ENCODE measurements around the gene KRT77. TPM values are rescaled to one million over a fixed set of nuclear protein-coding genes. Genes with fewer than 3 reads are reported as not detected.
"Not testable (repeated sequence)": the region's sequence is repeated elsewhere in the genome, so short reads cannot be mapped to it uniquely, and the experiment has no call there.

KRT77 gene
- not detected for polyA plus RNA-seq (2012; ENCODE audit: insufficient read depth, insufficient read length)

DNA sequence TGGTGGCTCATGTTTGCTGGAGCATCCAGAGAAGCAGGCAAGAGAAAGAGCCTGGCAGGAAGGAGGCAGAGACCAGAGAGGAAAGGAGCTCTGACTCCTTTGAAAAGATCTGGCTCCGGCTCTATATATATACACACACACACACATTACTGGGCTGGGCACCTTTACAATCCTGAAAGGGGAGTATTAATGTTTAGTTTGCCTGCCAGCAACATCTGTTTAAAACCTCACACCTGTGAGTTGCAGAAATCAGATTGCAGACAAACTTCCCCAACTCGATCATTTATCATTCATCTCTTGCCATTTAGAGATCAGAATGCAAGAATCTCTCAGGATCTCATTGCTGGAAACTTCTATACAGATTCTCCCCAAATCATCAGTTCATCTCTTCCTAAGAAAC, at the start of gene KRT77:
KRT77 (minus strand) TSS at position 101 of the 400 bp plus-strand sequence; CDS start at position 11, 90 bp downstream.
- no peak for DNase-seq (ENCODE audit: low read depth, low spot score)
- no peak within 1 kb of the TSS for H3K4me3 ChIP-seq (ENCODE audit: low read length)

DNA sequence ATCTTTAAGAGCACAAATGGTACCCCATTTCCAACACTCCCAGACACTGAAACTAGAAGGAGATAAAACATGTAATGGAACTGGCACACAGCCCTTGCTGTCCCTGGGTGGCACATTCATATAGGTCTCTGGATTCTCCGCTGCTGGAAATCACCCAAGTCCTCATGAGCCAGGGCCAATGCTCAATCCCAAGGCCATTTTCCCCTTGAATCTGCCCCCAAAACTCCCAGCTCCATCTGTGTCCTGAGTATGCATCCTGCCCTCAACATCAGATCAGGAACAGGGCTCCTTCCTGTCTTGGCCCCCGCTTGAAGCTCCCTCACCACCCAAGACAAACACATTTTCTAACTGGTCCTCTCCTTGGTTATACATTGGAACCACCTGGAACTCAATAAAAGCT, 49.2 kb upstream of the KRT77 start:
- no peak overlapping the region for H3K4me3 ChIP-seq (ENCODE audit: low read length)
- DNase-seq (ENCODE audit: low read depth, low spot score), result no peak

DNA sequence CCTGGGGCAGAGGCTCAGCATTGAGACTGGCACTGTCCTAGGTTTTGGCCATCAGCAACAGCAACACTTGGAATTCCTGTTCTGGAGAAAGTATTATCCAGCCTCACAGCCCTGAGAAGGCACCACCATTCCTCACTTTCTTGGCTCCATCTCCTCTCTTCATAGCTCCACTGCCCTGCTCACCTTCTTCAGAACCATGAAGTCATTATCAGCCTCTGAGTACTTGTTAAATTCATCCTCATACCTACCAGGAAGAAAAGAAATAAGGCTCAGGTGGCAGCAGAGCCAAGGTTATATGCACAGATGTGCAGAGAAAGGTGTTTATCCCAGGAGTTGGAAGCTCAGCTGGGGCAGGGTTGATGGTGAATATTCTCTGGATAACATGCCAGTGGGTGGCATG, 48.5 kb upstream of the KRT77 start:
- DNase-seq (ENCODE audit: low read depth, low spot score), result no peak

DNA sequence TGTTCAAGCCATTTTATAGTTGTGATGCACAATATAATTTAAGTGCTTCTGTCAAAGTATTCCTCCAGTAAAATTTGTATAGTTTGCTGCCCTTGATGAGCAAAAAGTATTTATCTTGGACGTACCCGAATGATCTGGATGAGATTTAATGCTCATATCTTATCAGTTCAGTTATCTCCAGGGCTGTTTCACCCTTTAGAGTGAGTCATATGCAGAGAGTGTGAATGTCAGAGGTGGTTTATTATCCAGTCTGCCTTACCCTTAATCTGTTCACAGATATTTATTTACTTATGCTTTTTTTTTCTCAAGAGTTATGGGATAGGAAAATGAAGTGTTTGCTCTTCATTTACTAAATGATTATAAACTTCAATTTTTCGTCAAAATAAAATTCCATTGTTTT, 47.2 kb upstream of the KRT77 start:
- peak; percentile 9 for DNase-seq (ENCODE audit: low read depth, low spot score)
- H3K4me3 ChIP-seq (ENCODE audit: low read length), result not testable (repeated sequence)

More for the DNA sequence above, 48.5 kb upstream of the KRT77 start:
- no peak overlapping the region for H3K4me3 ChIP-seq (ENCODE audit: low read length)

DNA sequence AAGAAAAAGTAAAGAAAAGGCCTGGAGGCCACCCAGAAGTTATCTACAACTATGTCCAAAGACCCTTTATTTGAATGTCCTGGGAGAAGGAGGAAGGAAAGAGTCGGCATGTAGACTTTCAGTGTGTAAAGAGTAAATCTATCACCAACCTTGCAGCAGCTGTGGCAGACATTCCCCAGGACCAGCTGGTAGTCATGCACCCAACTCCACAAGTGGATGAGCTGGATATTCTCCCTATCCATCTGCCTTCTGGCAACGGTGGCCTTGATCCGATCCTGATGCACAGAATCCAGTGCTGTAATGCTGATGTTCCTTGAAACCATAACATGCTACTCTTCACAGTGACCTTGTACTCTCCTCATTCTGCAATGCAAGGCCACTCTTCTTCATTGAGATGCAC, 46.5 kb upstream of the KRT77 start:
- no peak overlapping the region for H3K4me3 ChIP-seq (ENCODE audit: low read length)
- no peak for DNase-seq (ENCODE audit: low read depth, low spot score)

DNA sequence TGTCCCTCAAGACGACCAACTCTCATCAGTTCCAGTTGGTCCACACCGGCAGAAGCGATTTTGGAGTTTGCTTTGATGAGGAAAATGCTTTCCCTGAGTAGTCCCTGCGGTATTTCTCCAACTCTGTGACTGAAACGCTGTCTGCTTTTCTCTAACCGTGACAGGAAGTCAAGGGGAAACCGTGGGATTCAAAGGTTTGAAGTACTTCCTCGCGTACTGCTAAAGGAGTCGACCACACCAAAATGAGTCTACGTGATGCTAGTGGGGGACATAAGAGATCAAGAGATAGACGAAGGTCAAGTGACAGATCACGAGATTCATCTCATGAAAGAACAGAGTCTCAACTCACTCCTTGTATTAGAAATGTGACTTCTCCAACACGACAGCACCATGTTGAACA, 45.3 kb upstream of the KRT77 start:
- DNase-seq (ENCODE audit: low read depth, low spot score), result peak; percentile 64
- H3K4me3 ChIP-seq (ENCODE audit: low read length), result no peak overlapping the region

DNA sequence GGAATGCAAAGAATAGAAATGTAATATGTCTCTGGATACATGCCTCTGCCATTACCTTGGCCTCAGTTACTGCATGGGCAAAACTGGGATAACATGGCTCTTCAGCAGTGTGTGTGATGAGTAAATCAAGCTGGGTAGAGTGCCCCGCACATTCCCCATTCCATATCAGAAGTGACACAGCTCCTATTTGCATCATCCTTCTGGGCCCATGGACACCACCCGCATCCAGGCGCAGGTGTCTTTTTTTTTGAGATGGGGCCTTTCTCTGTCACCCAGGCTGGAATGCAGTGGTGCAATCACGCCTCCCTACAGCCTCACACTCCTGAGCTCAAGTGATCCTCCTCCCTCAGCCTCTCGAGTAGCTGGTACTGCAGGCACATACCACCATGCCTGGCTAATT, 42.2 kb upstream of the KRT77 start:
- H3K4me3 ChIP-seq (ENCODE audit: low read length), result no peak overlapping the region
- DNase-seq (ENCODE audit: low read depth, low spot score), result no peak

DNA sequence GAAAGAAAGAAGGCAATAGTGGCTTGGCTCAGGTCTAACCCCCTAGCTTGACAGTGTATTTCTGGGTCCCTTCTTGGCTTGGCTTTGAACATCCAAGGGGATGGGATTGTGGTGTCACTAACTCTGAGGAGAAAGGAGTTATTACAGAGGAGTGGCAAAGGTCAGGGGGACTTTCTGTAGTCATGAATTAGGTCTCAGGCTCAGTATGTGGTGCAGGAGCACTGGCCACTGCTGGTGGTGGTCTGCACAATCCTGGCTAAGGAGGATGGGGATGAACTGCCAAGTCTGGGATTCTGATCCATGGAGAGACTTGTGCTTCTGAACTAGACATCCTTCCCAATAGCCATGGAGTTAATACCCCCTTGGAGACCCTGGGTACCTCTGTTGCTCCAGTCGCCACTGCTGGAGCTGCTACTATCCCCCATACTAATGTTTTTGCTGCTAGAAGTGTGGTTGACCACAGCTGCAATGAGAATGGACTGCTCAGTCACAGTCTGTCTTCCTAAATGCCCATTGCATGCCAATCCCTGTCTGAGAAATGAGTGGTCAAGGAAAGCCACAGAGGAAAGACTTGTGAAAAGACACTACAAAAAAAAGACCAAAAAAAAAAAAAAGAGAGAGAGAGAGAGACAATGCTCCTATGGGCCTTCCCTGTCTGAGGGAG, 41.3 kb upstream of the KRT77 start:
- no peak for DNase-seq (ENCODE audit: low read depth, low spot score)
- no peak overlapping the region for H3K4me3 ChIP-seq (ENCODE audit: low read length)

DNA sequence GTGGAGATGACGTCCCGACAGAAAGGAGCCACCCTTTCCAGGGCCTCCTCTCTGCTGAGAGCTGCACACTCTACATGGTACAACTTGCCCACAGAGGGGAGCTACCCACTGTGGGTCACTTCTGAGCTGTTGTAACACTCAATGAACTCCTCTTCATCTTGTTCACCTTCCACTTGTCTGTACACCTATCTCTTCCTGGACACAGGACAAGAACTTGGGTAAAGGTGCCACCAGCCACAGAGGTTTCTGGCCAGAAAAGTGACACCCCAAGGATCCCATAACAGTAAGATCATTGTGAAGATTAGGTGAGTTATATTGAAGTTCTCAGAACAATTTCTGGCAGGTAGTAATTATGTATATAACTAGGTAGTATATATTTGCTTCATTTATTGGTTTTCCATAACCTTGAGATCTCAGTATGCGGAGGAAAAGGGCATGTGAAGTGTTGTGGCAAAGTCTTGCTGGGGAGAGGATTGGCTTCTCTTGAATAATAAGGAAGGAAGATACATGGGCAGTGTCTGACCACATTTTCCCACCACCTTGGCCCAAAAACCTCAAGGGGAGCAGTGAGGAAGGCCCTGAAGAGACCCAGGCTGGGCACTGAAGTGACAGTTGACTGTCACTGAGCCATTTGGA, 39.6 kb upstream of the KRT77 start:
- H3K4me3 ChIP-seq (ENCODE audit: low read length), result no peak overlapping the region
- DNase-seq (ENCODE audit: low read depth, low spot score), result no peak

DNA sequence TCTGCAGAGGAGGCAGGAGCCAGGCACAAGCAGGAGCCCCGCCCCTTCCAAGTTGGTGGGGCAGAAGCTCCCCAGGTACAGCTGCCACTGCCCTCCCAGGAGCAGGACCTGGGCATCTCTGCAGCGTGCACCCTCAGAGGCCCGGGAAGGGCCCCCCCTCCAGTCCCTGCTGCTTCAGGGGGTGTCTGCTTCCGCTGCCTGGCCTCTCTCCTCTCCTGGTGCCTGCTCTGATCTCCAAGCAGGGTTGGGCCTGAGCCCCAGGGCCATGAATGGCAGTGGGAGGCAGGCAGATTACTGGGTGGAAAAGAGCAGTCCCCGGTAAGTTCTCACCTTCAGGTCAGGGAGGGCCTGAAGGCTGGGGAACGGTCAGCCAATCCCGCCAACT, 38.9 kb upstream of the KRT77 start:
- H3K4me3 ChIP-seq (ENCODE audit: low read length), result no peak overlapping the region
- no peak for DNase-seq (ENCODE audit: low read depth, low spot score)

DNA sequence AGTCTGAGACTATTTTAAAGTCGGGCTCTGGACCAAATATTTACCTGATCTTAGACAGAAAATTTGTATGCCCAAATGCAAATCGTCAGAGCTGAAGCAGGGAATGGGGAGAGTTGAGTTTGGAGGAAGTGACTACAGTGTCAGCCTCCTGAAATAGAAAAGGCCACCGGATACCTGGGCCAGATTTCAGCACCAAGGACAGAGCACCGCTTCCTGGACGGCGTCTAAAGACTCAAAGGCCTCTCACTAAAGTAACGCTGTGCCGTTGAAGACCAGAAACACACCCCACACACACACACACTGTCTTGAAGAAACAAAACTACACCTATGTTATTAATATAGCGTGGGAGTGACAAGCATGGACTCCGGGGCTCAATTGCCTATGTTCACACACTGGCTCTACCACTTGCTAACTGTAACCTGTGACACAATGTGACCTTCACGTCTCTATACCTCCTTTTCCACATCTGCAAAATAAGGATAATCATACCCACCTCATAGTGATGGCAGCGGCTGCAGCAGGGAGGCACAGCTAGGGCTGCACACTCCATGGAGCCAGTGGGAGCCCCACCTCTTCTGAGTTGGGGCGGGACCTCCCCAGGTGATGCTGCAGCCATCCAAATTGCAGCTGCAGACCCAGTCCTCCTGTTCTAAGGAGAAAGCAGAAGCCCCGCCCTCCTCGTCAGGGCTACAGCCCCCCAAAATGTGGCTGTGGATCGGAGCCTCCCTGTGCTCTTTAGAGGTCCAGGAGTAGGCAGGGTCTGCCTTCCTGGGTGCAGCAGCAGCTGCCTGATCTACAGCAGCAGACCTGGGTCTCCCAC, 38.3 kb upstream of the KRT77 start:
- no peak overlapping the region for H3K4me3 ChIP-seq (ENCODE audit: low read length)
- peak; percentile 77 for DNase-seq (ENCODE audit: low read depth, low spot score)

DNA sequence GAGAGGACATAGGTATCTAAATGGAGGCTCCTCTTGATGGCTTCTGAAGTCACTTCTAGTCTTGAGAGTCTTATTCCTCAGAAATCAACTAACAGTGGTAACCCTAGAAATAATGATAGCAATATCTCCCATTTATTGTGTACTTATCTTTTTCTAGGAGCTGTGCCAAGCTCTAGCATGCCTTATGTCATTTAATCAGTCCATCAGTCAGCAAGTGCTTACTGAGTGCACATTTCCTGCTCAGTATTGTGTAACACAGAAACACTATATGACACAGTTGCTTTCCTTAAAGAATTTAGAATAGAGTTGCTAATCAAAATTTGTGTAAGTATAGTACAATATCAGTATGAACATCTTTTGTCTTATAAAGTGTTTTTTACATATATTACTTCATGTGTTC, 37.3 kb upstream of the KRT77 start:
- no peak for DNase-seq (ENCODE audit: low read depth, low spot score)
- H3K4me3 ChIP-seq (ENCODE audit: low read length), result no peak overlapping the region

DNA sequence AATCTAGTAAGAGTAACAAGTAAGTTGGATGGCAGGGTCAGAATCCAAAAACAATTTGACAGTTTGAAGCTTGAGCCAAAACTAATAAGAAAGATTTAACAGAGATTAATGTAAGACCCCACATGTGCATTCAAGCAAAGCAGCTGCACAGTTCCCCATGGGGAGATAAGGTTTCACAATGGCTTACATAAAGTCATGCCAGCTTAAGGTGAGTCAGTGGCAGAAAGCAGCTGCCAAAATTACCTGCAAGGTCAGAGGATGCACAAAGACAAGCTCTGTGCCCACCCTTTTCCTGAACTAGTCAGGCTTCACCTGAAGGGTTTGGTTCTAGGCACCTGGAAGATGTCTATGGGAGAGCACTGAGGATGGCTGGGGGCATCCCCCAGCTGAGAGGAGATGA, 36.6 kb upstream of the KRT77 start:
- no peak for DNase-seq (ENCODE audit: low read depth, low spot score)
- H3K4me3 ChIP-seq (ENCODE audit: low read length), result no peak overlapping the region

DNA sequence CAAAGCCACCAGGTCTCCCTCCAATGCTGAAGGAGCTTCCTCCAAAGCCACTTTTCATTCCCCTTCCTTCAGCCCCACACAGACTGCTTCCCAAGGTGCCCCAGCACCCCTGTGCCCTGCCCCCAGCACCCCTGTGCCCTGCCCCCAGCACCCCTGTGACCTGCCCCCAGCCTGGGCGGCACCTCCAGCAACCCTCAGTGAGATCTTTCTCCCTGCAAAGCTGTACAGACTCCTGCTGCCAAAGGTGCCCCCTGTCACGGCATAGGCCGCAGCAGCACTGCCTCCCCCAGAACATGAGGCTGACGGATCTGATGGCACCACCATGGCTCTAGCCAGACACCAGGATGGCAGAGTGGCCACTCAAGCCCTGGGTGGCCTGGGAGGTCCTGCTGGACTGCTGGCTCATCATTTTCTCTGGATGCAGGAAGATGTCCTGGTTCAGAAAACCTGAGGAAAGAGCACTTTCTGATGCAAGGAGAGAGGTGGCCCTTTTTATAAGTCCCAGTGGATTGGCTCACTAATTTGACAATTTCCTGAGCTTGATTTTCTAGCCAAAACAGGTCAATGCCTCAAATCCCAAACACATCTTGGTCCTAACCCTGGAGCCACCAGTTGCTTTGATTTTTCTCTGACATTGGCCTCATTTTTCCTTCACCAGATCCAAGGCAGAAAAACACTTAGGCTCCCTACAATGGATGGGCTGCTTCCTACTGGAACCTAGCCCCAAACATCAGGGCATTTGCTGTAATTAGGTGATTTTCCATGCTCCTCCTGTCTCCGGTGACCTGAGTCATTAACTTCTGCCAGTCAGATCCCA, 32.7 kb upstream of the KRT77 start:
- H3K4me3 ChIP-seq (ENCODE audit: low read length), result no peak overlapping the region
- no peak for DNase-seq (ENCODE audit: low read depth, low spot score)

DNA sequence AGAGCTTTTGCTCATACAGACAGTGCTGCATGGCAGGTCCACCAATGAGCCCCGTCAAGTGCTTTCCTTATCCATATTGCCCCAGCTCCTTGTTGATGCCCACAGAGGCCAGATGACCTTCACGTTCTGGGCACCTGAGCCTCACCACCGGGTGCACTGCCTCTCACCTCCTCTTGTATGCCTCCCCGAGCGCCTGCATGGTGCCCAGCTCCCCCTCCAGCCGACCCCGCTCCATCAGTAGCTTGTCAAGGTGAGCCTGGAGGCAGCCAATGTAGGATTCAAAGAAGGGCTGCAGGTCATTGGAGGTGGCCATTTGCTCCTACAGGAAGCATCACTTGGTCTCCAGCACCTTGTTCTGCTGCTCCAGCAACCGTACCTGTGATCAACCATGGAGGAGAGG, 31.8 kb upstream of the KRT77 start:
- DNase-seq (ENCODE audit: low read depth, low spot score), result no peak
- no peak overlapping the region for H3K4me3 ChIP-seq (ENCODE audit: low read length)

DNA sequence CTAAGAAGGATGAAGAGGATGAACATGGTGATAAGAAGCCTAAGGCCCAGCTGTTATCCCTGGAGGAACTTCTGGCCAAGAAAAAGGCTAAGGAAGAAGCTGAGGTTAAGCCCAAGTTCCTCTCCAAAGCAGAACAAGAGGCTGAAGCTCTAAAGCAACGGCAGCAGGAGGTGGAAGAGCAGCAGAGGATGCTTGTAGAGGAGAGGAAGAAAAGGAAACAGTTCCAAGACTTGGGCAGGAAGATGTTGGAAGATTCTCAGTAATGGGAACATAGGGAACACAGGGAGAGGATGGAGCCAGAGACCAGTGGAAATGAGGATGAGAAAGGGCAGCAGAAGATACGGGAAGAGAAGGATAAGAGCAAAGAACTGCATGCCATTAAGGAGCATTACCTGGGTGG, 27.5 kb upstream of the KRT77 start:
- no peak for DNase-seq (ENCODE audit: low read depth, low spot score)
- no peak overlapping the region for H3K4me3 ChIP-seq (ENCODE audit: low read length)

DNA sequence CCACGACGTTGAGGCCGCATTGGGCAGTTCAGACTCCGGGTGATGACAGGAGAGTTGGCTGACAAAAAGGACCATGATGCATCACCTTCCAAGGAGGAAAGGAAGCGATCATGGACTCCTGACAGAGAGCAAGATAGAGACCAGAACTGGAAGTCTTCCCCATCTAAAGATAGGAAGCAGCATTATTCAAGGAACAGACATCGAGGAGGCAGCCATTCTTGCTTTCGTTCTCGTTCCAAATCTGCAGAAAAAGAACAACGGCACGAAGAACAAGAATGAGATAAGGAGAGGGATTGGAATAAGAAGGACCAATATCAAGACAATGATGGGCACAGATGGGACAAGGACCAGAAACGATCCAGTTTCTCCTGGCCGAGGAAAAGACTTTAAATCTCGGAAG, 27.1 kb upstream of the KRT77 start:
- no peak overlapping the region for H3K4me3 ChIP-seq (ENCODE audit: low read length)
- no peak for DNase-seq (ENCODE audit: low read depth, low spot score)

DNA sequence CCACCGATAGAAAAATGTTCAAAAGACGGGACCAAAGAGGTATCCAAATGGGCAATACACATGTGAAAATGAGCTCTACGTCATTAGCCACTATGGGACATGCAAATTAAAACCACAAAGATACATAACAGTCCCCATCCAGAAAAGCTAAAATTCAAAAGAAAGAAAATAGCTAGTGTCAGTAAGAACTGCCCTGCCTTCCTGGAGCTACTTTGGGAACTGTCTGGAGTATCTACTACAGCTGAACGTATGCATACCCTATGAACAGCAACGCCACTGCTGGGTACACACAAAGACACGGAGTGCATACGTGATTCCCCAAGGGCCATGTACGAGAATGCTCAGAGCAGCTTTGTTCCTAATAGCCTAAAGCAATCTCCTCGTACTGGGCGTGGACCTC, 25.8 kb upstream of the KRT77 start:
- no peak for DNase-seq (ENCODE audit: low read depth, low spot score)
- H3K4me3 ChIP-seq (ENCODE audit: low read length), result no peak overlapping the region

DNA sequence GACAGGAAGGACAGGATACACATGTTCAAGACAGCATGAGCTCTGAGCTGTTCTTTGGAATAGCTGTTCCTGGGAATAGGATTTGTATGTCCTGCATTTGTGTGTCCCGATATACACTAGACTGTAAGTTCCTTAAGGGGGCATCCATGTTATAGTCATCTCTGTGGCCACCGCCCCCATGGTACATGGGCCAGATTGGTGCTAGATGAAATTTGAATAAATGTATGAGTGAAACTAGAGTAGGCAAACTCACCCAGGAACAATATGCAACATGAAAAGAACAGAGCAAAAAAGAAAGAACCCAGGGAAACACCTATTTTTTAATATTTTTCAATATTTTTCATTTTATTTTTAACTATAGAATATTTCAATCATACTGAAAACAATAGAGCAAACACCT, 25.1 kb upstream of the KRT77 start:
- DNase-seq (ENCODE audit: low read depth, low spot score), result no peak
- no peak overlapping the region for H3K4me3 ChIP-seq (ENCODE audit: low read length)

DNA sequence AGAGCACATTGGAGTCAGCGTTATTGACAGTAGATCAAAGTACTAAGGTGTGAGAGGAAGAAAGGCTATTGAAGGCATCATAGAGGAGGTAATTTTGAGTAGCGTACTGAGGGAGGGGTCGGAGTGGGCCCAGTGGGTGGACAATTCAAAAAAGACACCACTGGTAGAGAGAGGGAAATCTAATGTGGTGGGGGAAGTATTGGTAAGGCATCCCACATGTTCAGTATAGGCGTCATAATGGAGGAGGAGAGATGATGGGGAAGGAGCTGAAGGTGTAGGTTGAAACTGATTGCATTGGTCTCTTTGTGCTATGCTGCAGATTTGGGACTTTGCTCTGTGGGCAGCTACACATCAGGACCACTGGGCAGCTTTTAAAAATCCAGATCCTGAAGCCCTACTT, 23.7 kb upstream of the KRT77 start:
- H3K4me3 ChIP-seq (ENCODE audit: low read length), result no peak overlapping the region
- no peak for DNase-seq (ENCODE audit: low read depth, low spot score)
